Osteocyte (in vitro differentiated cells): ENCODE results near the gene DIPK1B. TPM values are rescaled to one million over a fixed set of nuclear protein-coding genes. Genes with fewer than 3 reads are reported as not detected.

Experiments used
- DNase-seq: peaks from one replicate; pipeline ENCODE4 v3.0.0; 2021; ENCODE audit warnings: mixed read lengths; ENCODE audit not compliant: unreplicated experiment; ENCODE audit errors: extremely low spot score
- H3K27ac Mint-ChIP-seq: one replicate; pipeline ENCODE4 v1.8.0; 2021; ENCODE audit warnings: mild to moderate bottlenecking, mixed read lengths; ENCODE audit not compliant: unreplicated experiment
- H3K27me3 Mint-ChIP-seq: one replicate; pipeline ENCODE4 v1.8.0; 2021; ENCODE audit warnings: mixed read lengths; ENCODE audit not compliant: unreplicated experiment
- H3K36me3 Mint-ChIP-seq: one replicate; pipeline ENCODE4 v1.8.0; 2021; ENCODE audit warnings: mixed read lengths; ENCODE audit not compliant: unreplicated experiment
- H3K4me1 Mint-ChIP-seq: one replicate; pipeline ENCODE4 v1.8.0; 2021; ENCODE audit warnings: mixed read lengths; ENCODE audit not compliant: unreplicated experiment
- H3K4me3 Mint-ChIP-seq: one replicate; pipeline ENCODE4 v1.8.0; 2021; ENCODE audit warnings: mild to moderate bottlenecking, moderate library complexity, mixed read lengths; ENCODE audit not compliant: unreplicated experiment
- H3K9me3 Mint-ChIP-seq: one replicate; pipeline ENCODE4 v1.8.0; 2021; ENCODE audit warnings: mixed read lengths; ENCODE audit not compliant: unreplicated experiment
- total RNA-seq: library from RNA; stranded (reverse); gene quantifications from 2 replicates; pipeline ENCODE4 v1.2.1, GENCODE V29; 2021
- TF ChIP-seq, protein P1 (sequence below): fragments of 200-600 bp; sonication (generic); IDR thresholded peaks from 2 replicates; pipeline ENCODE4 v1.5.0; 2021; ENCODE audit warnings: antibody characterized with exemption, mild to moderate bottlenecking, moderate library complexity

DIPK1B gene
- total RNA-seq, 1 donor from 2014 or later: 11.4 TPM

DNA sequence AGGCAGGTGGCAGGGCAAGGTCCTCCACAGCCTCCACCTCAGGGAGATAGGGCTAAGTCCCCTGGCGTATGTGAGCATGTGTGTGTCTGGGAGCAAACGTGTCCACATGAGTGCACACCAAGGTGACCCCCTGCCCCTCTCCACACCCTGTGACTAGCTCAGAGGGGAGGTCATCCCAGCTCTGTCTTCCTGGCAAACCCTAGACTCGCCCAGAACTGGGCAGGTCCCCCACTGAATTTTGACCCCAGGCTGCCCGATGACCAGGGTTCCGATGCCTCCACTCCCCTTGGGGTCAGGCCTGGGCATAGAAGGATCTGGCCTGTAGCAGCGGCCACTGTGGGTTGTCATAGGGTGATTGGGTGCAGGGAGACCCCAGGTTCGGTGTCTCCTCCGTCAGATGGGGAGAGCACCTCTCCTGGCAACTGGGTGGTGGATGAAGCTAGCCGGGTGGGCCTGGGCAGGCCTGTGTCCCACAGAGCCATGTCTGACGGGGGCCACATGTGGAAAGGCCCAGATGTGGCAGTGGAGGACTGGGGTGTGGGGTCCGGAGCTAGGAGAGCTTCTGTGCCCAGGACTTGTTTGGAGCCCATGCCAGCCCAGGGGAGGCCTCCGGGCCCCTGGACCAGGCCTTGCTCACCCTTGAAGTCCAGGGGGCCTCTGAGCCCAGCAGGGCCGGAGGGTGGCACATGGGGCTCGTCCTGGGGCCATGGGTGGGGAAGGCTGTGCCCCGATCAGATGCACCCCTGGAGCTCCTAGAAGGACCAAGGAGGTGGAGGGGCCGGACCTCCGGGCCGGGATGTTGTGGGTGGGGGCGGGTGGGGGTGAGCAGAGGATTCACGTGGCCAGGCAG lies 6.2 kb downstream of the DIPK1B start:
- TF ChIP-seq, protein P1, sequence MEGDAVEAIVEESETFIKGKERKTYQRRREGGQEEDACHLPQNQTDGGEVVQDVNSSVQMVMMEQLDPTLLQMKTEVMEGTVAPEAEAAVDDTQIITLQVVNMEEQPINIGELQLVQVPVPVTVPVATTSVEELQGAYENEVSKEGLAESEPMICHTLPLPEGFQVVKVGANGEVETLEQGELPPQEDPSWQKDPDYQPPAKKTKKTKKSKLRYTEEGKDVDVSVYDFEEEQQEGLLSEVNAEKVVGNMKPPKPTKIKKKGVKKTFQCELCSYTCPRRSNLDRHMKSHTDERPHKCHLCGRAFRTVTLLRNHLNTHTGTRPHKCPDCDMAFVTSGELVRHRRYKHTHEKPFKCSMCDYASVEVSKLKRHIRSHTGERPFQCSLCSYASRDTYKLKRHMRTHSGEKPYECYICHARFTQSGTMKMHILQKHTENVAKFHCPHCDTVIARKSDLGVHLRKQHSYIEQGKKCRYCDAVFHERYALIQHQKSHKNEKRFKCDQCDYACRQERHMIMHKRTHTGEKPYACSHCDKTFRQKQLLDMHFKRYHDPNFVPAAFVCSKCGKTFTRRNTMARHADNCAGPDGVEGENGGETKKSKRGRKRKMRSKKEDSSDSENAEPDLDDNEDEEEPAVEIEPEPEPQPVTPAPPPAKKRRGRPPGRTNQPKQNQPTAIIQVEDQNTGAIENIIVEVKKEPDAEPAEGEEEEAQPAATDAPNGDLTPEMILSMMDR: no peak
- DNase-seq: no peak
- Mint-ChIP-seq H3K27ac (no peak overlapping the region), H3K4me1 (peaks cover 20% of the 10 kb centered on the region), H3K9me3 (no peaks in the 10 kb centered on the region), H3K36me3 (peaks cover under 1% of the 10 kb centered on the region), H3K27me3 (no peaks in the 10 kb centered on the region), H3K4me3 (no peak overlapping the region)

DNA sequence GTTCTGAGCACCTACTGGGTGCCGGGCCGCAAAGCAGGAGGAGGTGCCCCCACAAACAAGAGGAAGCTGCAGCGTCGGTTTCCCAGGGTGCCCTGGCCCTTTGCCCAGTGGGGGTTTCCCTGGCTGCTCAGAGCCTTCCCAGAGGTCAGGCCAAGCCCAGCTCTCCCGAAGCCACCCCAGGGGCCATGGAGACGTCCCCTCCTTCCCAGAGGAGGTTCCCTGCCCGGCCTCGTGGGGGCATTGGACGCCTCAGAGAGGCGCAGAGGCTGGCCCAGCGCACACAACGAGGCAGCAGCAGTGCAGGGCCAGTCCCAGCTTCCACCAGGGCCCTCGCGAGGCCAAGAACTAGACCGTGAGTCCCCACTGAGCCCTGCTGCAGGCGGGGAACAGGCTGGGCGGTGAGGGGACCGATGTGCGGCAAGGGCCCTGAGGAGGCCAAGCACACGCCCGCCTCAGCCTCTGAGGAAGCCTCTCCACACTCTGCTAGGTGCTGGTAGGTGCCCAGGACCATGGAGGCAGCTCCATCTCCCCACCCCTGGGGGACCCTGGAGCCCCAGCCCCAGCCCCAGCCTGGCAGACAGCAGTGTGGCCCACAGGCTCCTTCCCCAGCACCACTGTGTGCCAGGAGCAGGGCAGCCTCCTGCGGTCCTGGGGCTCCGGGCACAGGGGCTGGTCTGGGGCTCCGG lies 7.0 kb downstream of the DIPK1B start:
- Mint-ChIP-seq H3K36me3 (peaks cover 8% of the 10 kb centered on the region), H3K4me1 (peaks cover 19% of the 10 kb centered on the region), H3K9me3 (no peaks in the 10 kb centered on the region), H3K27ac (no peak overlapping the region), H3K4me3 (no peak overlapping the region), H3K27me3 (no peaks in the 10 kb centered on the region)
- DNase-seq: no peak
- TF ChIP-seq, protein P1: no peak

DNA sequence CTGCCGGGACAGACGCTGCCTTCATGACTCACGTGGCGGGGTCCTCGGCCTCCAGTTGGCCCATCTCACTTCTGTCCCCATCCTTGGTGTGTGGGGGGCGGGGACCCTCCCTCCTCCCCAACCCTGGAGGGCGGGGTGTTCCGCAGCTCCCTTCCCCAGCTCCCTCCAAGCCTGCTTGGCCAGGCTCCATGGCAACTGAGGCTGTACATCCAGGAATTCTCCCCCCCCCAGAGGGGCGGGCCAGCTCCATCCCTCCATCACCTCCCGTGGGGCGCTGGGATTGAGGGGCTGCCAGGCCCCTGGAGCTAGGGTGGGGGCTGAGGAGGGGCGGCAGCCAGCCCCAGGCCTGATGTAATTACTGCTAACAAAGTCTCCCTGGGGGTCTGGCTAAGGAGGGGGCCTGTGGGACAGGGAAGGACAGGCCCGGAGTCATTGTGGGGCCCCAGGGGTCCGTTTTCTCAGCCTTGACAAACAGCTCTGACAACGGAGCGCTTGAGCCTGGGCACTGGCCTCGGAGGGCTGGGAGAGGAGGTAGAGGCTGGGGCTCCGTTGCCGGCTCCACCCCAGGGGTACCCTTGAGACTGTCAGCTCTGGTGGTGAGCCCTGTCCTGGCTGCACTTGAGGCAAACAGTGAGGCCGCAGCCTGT lies 8.0 kb downstream of the DIPK1B start:
- TF ChIP-seq, protein P1: no peak
- Mint-ChIP-seq H3K27ac (peak overlapping the region; percentile 27), H3K4me3 (no peak overlapping the region), H3K9me3 (no peaks in the 10 kb centered on the region), H3K36me3 (peaks cover 12% of the 10 kb centered on the region), H3K27me3 (no peaks in the 10 kb centered on the region), H3K4me1 (peaks cover 17% of the 10 kb centered on the region)
- DNase-seq: no peak

DNA sequence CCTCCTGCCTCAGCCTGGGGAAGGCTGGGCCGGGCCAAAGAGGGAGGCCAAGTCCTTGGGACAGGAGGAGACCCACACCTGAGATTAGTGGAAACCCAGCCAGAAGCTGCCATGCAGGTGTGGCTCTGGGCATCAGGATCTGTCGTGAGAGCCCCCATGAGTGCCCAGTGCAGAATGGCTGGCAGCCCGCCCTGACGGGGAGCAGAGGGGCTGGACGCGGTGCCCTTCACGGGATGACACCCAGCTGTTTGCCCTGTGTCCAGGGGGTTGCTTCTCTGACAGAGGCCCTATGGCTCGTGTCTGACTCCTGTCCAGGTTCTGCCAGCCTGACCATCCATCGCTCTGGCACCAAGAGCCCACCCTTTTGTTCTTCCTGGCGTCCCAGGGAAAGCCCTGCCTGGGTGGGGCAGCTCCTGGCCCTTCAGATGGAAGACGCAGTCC lies 8.5 kb downstream of the DIPK1B start:
- Mint-ChIP-seq H3K36me3 (peaks cover 12% of the 10 kb centered on the region), H3K27me3 (no peaks in the 10 kb centered on the region), H3K9me3 (no peaks in the 10 kb centered on the region), H3K4me3 (no peak overlapping the region), H3K4me1 (peaks cover 23% of the 10 kb centered on the region), H3K27ac (peak overlapping the region; percentile 6)
- no peak for DNase-seq
- TF ChIP-seq, protein P1: no peak
